Measurements from ENCODE around the gene TTLL9.

TTLL9 gene

DNA sequence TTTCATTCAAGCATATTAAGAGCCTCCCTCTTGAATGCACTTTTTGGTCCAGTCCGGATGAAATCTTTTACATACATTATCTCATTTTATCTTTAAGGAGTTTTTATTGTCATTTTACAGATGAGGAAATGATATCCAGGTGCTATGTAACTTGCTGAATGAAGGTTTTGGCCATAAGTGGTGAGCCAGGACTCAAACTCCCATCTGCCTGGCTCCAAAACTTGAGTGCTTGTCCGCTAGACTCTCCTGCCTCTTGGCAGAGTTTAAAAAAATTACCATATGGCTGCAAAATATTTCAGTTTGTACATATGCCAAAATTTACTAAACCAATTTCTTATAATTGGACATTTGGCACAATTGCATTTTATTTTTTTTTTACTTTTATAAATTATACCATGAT lies 69.2 kb downstream of the TTLL9 start:
- in situ Hi-C loops (cut with HindIII; ENCODE audit: low pct_ligation_motif_present, low sequenced_read_pairs) = no loop called here
- no peak for TF ChIP-seq CTCF (IDR thresholded peaks at IDR 0.05; ENCODE audit: low read depth, low read length, missing control alignments)
- H3K27ac ChIP-seq = no peak overlapping the region
- no peak overlapping the region for H3K4me3 ChIP-seq (ENCODE audit: low read depth, low read length)
- DNase-seq = no peak
- no peaks in the 10 kb centered on the region for H3K36me3 ChIP-seq (replicated peaks)
- no peaks in the 10 kb centered on the region for H3K27me3 ChIP-seq (replicated peaks)

GRCh38 chr20:31943052-31943471 lies 72.6 kb downstream of the TTLL9 start:
- Histone ChIP-seq H3K27me3 (replicated peaks) (no peaks in the 10 kb centered on the region), H3K27ac (no peak overlapping the region), H3K4me3 (ENCODE audit: low read depth, low read length) (no peak overlapping the region), H3K36me3 (replicated peaks) (peaks cover 24% of the 10 kb centered on the region)
- TF ChIP-seq CTCF (IDR thresholded peaks at IDR 0.05; ENCODE audit: low read depth, low read length, missing control alignments) = no peak
- in situ Hi-C loops (cut with HindIII; ENCODE audit: low pct_ligation_motif_present, low sequenced_read_pairs) = no loop called here
- DNase-seq = no peak

- Histone ChIP-seq H3K27me3 (replicated peaks) (no peaks in the 10 kb centered on the region), H3K36me3 (replicated peaks) (peaks cover 35% of the 10 kb centered on the region), H3K4me3 (ENCODE audit: low read depth, low read length) (no peak overlapping the region), H3K27ac (no peak overlapping the region)
- TF ChIP-seq CTCF (IDR thresholded peaks at IDR 0.05; ENCODE audit: low read depth, low read length, missing control alignments) = no peak
- in situ Hi-C loops (cut with HindIII; ENCODE audit: low pct_ligation_motif_present, low sequenced_read_pairs) = no loop called here
- DNase-seq = no peak
Observed at GRCh38 chr20:31945319-31945718, 74.9 kb downstream of the TTLL9 start.

DNA sequence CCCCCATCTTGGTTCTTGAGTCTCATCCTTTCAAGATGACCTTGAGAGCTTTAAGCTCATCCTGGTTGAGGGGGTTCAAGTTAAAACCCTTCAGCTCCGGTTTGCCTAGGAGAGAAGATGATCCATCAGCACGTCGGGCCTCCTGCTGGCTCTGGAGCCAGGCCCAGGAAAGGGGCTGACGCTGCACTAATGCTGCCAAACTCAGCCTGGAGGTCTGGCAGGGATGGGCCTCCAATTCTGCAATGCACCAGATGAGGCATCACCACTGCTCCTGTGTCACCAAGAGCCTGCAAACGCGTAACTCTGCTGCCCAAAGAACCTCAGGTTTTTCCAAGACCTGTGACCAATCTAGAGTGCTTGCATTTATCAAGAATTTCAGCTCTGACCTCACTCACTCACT lies 75.4 kb downstream of the TTLL9 start:
- Histone ChIP-seq H3K27ac (no peak overlapping the region), H3K36me3 (replicated peaks) (peaks cover 35% of the 10 kb centered on the region), H3K4me3 (ENCODE audit: low read depth, low read length) (no peak overlapping the region), H3K27me3 (replicated peaks) (no peaks in the 10 kb centered on the region)
- TF ChIP-seq CTCF (IDR thresholded peaks at IDR 0.05; ENCODE audit: low read depth, low read length, missing control alignments) = no peak
- in situ Hi-C loops (cut with HindIII; ENCODE audit: low pct_ligation_motif_present, low sequenced_read_pairs) = no loop called here
- no peak for DNase-seq

DNA sequence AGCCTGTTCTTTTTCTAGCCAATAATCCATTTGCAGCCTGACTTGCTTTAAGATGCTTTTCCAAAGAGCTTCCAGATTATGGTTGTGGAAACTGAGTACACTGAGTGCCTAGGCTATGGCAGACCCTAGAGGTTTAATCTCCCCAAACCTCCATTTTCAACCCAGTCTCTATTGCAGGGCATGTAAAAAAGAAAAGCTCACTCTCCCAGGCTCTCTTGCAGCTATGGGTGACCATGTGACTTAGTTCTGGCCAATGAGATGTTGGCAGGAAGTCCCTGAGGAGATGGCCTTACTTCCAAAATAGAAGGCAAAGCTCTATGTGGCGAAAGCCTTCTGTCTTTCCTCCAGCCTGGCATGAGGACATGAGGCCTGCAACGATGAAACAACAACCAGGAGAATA lies 77.6 kb downstream of the TTLL9 start:
- Histone ChIP-seq H3K27ac (no peak overlapping the region), H3K36me3 (replicated peaks) (peaks cover 35% of the 10 kb centered on the region), H3K4me3 (ENCODE audit: low read depth, low read length) (no peak overlapping the region), H3K27me3 (replicated peaks) (no peaks in the 10 kb centered on the region)
- no peak for DNase-seq
- in situ Hi-C loops (cut with HindIII; ENCODE audit: low pct_ligation_motif_present, low sequenced_read_pairs) = no loop called here
- TF ChIP-seq CTCF (IDR thresholded peaks at IDR 0.05; ENCODE audit: low read depth, low read length, missing control alignments) = no peak

GRCh38 chr20:31949877-31950646 lies 79.6 kb downstream of the TTLL9 start:
- in situ Hi-C loops (cut with HindIII; ENCODE audit: low pct_ligation_motif_present, low sequenced_read_pairs) = no loop called here
- H3K36me3 ChIP-seq (replicated peaks) = peaks cover 35% of the 10 kb centered on the region
- no peak for TF ChIP-seq CTCF (IDR thresholded peaks at IDR 0.05; ENCODE audit: low read depth, low read length, missing control alignments)
- H3K4me3 ChIP-seq (ENCODE audit: low read depth, low read length) = no peak overlapping the region
- DNase-seq = no peak
- H3K27me3 ChIP-seq (replicated peaks) = no peaks in the 10 kb centered on the region
- H3K27ac ChIP-seq = no peak overlapping the region

Measured in brain microvascular endothelial cell (primary cell).